ENCODE data around the gene SPCS3.

- no peak for TF ChIP-seq POLR2A (IDR thresholded peaks at IDR 0.05)
- no peak for TF ChIP-seq CTCF (IDR thresholded peaks at IDR 0.05)
- no peak for TF ChIP-seq POLR2AphosphoS5 (IDR thresholded peaks at IDR 0.05; ENCODE audit: insufficient read depth in 1 of 2, low read depth in 1 of 2)
These were observed 37.8 kb downstream of the SPCS3 start for GRCh38 chr4:176357359-176358082.

All from vagina (tissue), 2 donors.